ENCODE data around the gene RPS16. TPM values are rescaled to one million over a fixed set of nuclear protein-coding genes. Genes with fewer than 3 reads are reported as not detected.
A peak's percentile ranks its signal among the peaks of the same experiment; 100 is the strongest.

Gene RPS16
- total and polyA plus RNA-seq, 2 of the 8 experiments (the other 6 are each of a cell fraction or from before 2014, with no cell fraction given) = 2,433 to 7,810 TPM

GRCh38 chr19:39412867-39413271, 22.9 kb downstream of the RPS16 start (continued):
- TF ChIP-seq SIRT6 (IDR thresholded peaks at IDR 0.05; ENCODE audit: low read length) = no peak
- TF ChIP-seq MAFK (IDR thresholded peaks at IDR 0.05; ENCODE audit: low read depth, low read length) = no peak
- TF ChIP-seq TBP (IDR thresholded peaks at IDR 0.05; ENCODE audit: low read depth, low read length) = no peak
- TF ChIP-seq GABPA (IDR thresholded peaks at IDR 0.05; ENCODE audit: borderline replicate concordance, insufficient read depth, low read length) = no peak
- TF ChIP-seq PHF8 (conservative IDR thresholded peaks at IDR 0.05; ENCODE audit: low read depth, low read length) = peak; percentile 29; the same call in 1 of the 2 replicates
- no peak for TF ChIP-seq CTBP2 (IDR thresholded peaks at IDR 0.05; ENCODE audit: borderline replicate concordance, insufficient read depth, insufficient read length, low read length)
- TF ChIP-seq CBX8 (IDR thresholded peaks at IDR 0.05; ENCODE audit: borderline replicate concordance, low read depth, low read length) = no peak
- TF ChIP-seq, protein P1, sequence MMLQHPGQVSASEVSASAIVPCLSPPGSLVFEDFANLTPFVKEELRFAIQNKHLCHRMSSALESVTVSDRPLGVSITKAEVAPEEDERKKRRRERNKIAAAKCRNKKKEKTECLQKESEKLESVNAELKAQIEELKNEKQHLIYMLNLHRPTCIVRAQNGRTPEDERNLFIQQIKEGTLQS (IDR thresholded peaks at IDR 0.05; ENCODE audit: insufficient read depth, low read depth, low read length) = no peak
- no peak for TF ChIP-seq RAD21 (IDR thresholded peaks at IDR 0.05 in 1 of 2, conservative IDR thresholded peaks at IDR 0.05 in 1 of 2; ENCODE audit: low read depth in 2 of 2, low read length in 2 of 2)
- TF ChIP-seq SP4 (IDR thresholded peaks at IDR 0.05; ENCODE audit: low read length) = no peak
- no peak for TF ChIP-seq BRCA1 (IDR thresholded peaks at IDR 0.05; ENCODE audit: low read depth, low read length)
- TF ChIP-seq CHD1 (IDR thresholded peaks at IDR 0.05; ENCODE audit: low read depth, low read length) = 0 out of 2 replicates have a peak, but pooled peaks have one; percentile 50
- TF ChIP-seq NRF1 (IDR thresholded peaks at IDR 0.05; ENCODE audit: low read depth, low read length) = no peak
- no peak for TF ChIP-seq HDAC2 (IDR thresholded peaks at IDR 0.05; ENCODE audit: borderline replicate concordance in 1 of 2, low read depth in 2 of 2, low read length in 2 of 2)
- TF ChIP-seq SP1 (IDR thresholded peaks at IDR 0.05; ENCODE audit: low read depth, low read length) = no peak
- TF ChIP-seq RBBP5 (IDR thresholded peaks at IDR 0.05; ENCODE audit: borderline replicate concordance, low read depth, low read length) = no peak
- TF ChIP-seq, protein P2, sequence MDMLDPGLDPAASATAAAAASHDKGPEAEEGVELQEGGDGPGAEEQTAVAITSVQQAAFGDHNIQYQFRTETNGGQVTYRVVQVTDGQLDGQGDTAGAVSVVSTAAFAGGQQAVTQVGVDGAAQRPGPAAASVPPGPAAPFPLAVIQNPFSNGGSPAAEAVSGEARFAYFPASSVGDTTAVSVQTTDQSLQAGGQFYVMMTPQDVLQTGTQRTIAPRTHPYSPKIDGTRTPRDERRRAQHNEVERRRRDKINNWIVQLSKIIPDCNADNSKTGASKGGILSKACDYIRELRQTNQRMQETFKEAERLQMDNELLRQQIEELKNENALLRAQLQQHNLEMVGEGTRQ (IDR thresholded peaks at IDR 0.05; ENCODE audit: low read length) = no peak
- TF ChIP-seq ASH2L (IDR thresholded peaks at IDR 0.05; ENCODE audit: low read length) = no peak
- peak; percentile 31 for TF ChIP-seq KDM4A (IDR thresholded peaks at IDR 0.05; ENCODE audit: low read depth, low read length, severe bottlenecking)
- TF ChIP-seq EZH2 (IDR thresholded peaks at IDR 0.05; ENCODE audit: low read depth, low read length, severe bottlenecking) = no peak
- TF ChIP-seq POLR2A (IDR thresholded peaks at IDR 0.05; ENCODE audit: control extremely low read depth in 1 of 2, low read depth in 2 of 2, low read length in 2 of 2) = no peak; a peak in 1 of 3 replicates
- TF ChIP-seq ZNF274 (IDR thresholded peaks at IDR 0.05; ENCODE audit: borderline replicate concordance, extremely low read depth, low read length) = no peak
- TF ChIP-seq RFX5 (IDR thresholded peaks at IDR 0.05; ENCODE audit: borderline replicate concordance, low read depth, low read length) = no peak
- TF ChIP-seq, protein P3, sequence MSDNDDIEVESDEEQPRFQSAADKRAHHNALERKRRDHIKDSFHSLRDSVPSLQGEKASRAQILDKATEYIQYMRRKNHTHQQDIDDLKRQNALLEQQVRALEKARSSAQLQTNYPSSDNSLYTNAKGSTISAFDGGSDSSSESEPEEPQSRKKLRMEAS (IDR thresholded peaks at IDR 0.05) = no peak

All from H1 (cell line).